ENCODE data around the gene EGF. TPM values are rescaled to one million over a fixed set of nuclear protein-coding genes. Genes with fewer than 3 reads are reported as not detected.
"Not testable (repeated sequence)": the region's sequence is repeated elsewhere in the genome, so short reads cannot be mapped to it uniquely, and the experiment has no call there.

EGF gene
- total RNA-seq (9.4 TPM), polyA plus RNA-seq (ENCODE audit: insufficient read depth in 1 of 8, insufficient read length in 8 of 8, low replicate concordance in 1 of 8) (10 to 100 TPM in 2 of 8 donors, 1 to 10 TPM in 6; 1.9 to 13.7 (median 5.9) TPM)
- long read RNA-seq, donor 1: 0 reads
- long read RNA-seq, donor 2: 0 reads
- long read RNA-seq, donor 3, partial matches to known transcripts: 0 of 1 reads
- long read RNA-seq, donor 3, other reads (novel, unspliced or antisense): 0 of 1 reads
- long read RNA-seq, donor 4: 0 reads
- long read RNA-seq, donor 5: 0 reads
- long read RNA-seq, donor 6: 0 reads
- long read RNA-seq, donor 7: 0 reads
- long read RNA-seq, donor 8: 0 reads
- long read RNA-seq, donor 9: 0 reads
- long read RNA-seq, donor 10: 0 reads
- long read RNA-seq, donor 11: 0 reads

- no peak within 1 kb of the TSS for H3K27ac ChIP-seq (ENCODE audit: low read length)
- no peaks in the 10 kb centered on the region for H3K27me3 ChIP-seq (ENCODE audit: control insufficient read depth, insufficient read depth, low read length)
- H3K4me3 ChIP-seq (ENCODE audit: low read length): no peak within 1 kb of the TSS
- no peaks in the 10 kb centered on the region for H3K36me3 ChIP-seq (ENCODE audit: control insufficient read depth, insufficient read depth, low read length)
- H3K4me1 ChIP-seq (ENCODE audit: control insufficient read depth, insufficient read depth, low read length): peaks cover 2% of the 10 kb centered on the region
- no peaks in the 10 kb centered on the region for H3K9me3 ChIP-seq (replicated peaks; ENCODE audit: control insufficient read depth, low read depth, low read length)
- peak; percentile 13 for DNase-seq
- WGBS (ENCODE audit: insufficient coverage): 55% methylated on average over 3 of the region's 9 CpGs
Observed at GRCh38 chr4:109912706-109913595, at the start of gene EGF. EGF (plus strand) TSS chr4:109912883; CDS start chr4:109913336, 453 bp downstream.

GRCh38 chr4:109864134-109864533, 48.5 kb upstream of the EGF start:
- Histone ChIP-seq H3K4me3 (ENCODE audit: low read length) (no peak overlapping the region), H3K27ac (ENCODE audit: low read length) (no peak overlapping the region), H3K36me3 (ENCODE audit: control insufficient read depth, insufficient read depth, low read length) (no peaks in the 10 kb centered on the region), H3K27me3 (ENCODE audit: control insufficient read depth, insufficient read depth, low read length) (no peaks in the 10 kb centered on the region), H3K9me3 (replicated peaks; ENCODE audit: control insufficient read depth, low read depth, low read length) (peaks cover 5% of the 10 kb centered on the region), H3K4me1 (ENCODE audit: control insufficient read depth, insufficient read depth, low read length) (no peaks in the 10 kb centered on the region)
- DNase-seq: no peak

GRCh38 chr4:109870061-109870460, 42.6 kb upstream of the EGF start:
- Histone ChIP-seq H3K9me3 (replicated peaks; ENCODE audit: control insufficient read depth, low read depth, low read length) (no peaks in the 10 kb centered on the region), H3K4me1 (ENCODE audit: control insufficient read depth, insufficient read depth, low read length) (no peaks in the 10 kb centered on the region), H3K4me3 (ENCODE audit: low read length) (no peak overlapping the region), H3K27ac (ENCODE audit: low read length) (no peak overlapping the region), H3K36me3 (ENCODE audit: control insufficient read depth, insufficient read depth, low read length) (no peaks in the 10 kb centered on the region), H3K27me3 (ENCODE audit: control insufficient read depth, insufficient read depth, low read length) (no peaks in the 10 kb centered on the region)
- no peak for DNase-seq
- no CpG with 5 or more reads among the region's 5 CpGs for WGBS (ENCODE audit: insufficient coverage)

GRCh38 chr4:109872065-109872464, 40.6 kb upstream of the EGF start:
- no peaks in the 10 kb centered on the region for H3K4me1 ChIP-seq (ENCODE audit: control insufficient read depth, insufficient read depth, low read length)
- no peak overlapping the region for H3K27ac ChIP-seq (ENCODE audit: low read length)
- 86% methylated on average over 1 of the region's 2 CpGs for WGBS (ENCODE audit: insufficient coverage)
- no peaks in the 10 kb centered on the region for H3K27me3 ChIP-seq (ENCODE audit: control insufficient read depth, insufficient read depth, low read length)
- no peaks in the 10 kb centered on the region for H3K36me3 ChIP-seq (ENCODE audit: control insufficient read depth, insufficient read depth, low read length)
- no peak for DNase-seq
- H3K9me3 ChIP-seq (replicated peaks; ENCODE audit: control insufficient read depth, low read depth, low read length): no peaks in the 10 kb centered on the region
- no peak overlapping the region for H3K4me3 ChIP-seq (ENCODE audit: low read length)

- no peak overlapping the region for H3K27ac ChIP-seq (ENCODE audit: low read length)
- 92% methylated on average over 4 of the region's 6 CpGs for WGBS (ENCODE audit: insufficient coverage)
Observed at GRCh38 chr4:109872950-109873656, 39.6 kb upstream of the EGF start.

GRCh38 chr4:109873791-109874514, 38.7 kb upstream of the EGF start:
- Histone ChIP-seq H3K27ac (ENCODE audit: low read length) (no peak overlapping the region), H3K4me1 (ENCODE audit: control insufficient read depth, insufficient read depth, low read length) (no peaks in the 10 kb centered on the region), H3K9me3 (replicated peaks; ENCODE audit: control insufficient read depth, low read depth, low read length) (no peaks in the 10 kb centered on the region), H3K27me3 (ENCODE audit: control insufficient read depth, insufficient read depth, low read length) (no peaks in the 10 kb centered on the region), H3K36me3 (ENCODE audit: control insufficient read depth, insufficient read depth, low read length) (no peaks in the 10 kb centered on the region), H3K4me3 (ENCODE audit: low read length) (no peak overlapping the region)
- DNase-seq: no peak
- WGBS (ENCODE audit: insufficient coverage): 55% methylated on average over 5 of the region's 11 CpGs

More at GRCh38 chr4:109872950-109873656, 39.6 kb upstream of the EGF start:
- no peak for DNase-seq
- Histone ChIP-seq H3K4me3 (ENCODE audit: low read length) (no peak overlapping the region), H3K36me3 (ENCODE audit: control insufficient read depth, insufficient read depth, low read length) (no peaks in the 10 kb centered on the region), H3K27me3 (ENCODE audit: control insufficient read depth, insufficient read depth, low read length) (no peaks in the 10 kb centered on the region), H3K4me1 (ENCODE audit: control insufficient read depth, insufficient read depth, low read length) (no peaks in the 10 kb centered on the region), H3K9me3 (replicated peaks; ENCODE audit: control insufficient read depth, low read depth, low read length) (no peaks in the 10 kb centered on the region)

- H3K4me1 ChIP-seq (ENCODE audit: control insufficient read depth, insufficient read depth, low read length): no peaks in the 10 kb centered on the region
- H3K36me3 ChIP-seq (ENCODE audit: control insufficient read depth, insufficient read depth, low read length): no peaks in the 10 kb centered on the region
- WGBS (ENCODE audit: insufficient coverage): 63% methylated on average over 1 of the region's 1 CpG
- no peaks in the 10 kb centered on the region for H3K9me3 ChIP-seq (replicated peaks; ENCODE audit: control insufficient read depth, low read depth, low read length)
- H3K27ac ChIP-seq (ENCODE audit: low read length): no peak overlapping the region
- no peak overlapping the region for H3K4me3 ChIP-seq (ENCODE audit: low read length)
- H3K27me3 ChIP-seq (ENCODE audit: control insufficient read depth, insufficient read depth, low read length): peaks cover under 1% of the 10 kb centered on the region
- no peak for DNase-seq
Observed at GRCh38 chr4:109875106-109875505, 37.6 kb upstream of the EGF start.

- no CpG with 5 or more reads among the region's 2 CpGs for WGBS (ENCODE audit: insufficient coverage)
- not testable (repeated sequence) for H3K4me3 ChIP-seq (ENCODE audit: low read length); DNase-seq; H3K4me1 ChIP-seq (ENCODE audit: control insufficient read depth, insufficient read depth, low read length); H3K36me3 ChIP-seq (ENCODE audit: control insufficient read depth, insufficient read depth, low read length); H3K27ac ChIP-seq (ENCODE audit: low read length); H3K27me3 ChIP-seq (ENCODE audit: control insufficient read depth, insufficient read depth, low read length); H3K9me3 ChIP-seq (replicated peaks; ENCODE audit: control insufficient read depth, low read depth, low read length)
Observed at GRCh38 chr4:109875553-109875952, 37.1 kb upstream of the EGF start.

- H3K36me3 ChIP-seq (ENCODE audit: control insufficient read depth, insufficient read depth, low read length): no peaks in the 10 kb centered on the region
- H3K27ac ChIP-seq (ENCODE audit: low read length): no peak overlapping the region
- H3K4me3 ChIP-seq (ENCODE audit: low read length): no peak overlapping the region
- H3K4me1 ChIP-seq (ENCODE audit: control insufficient read depth, insufficient read depth, low read length): no peaks in the 10 kb centered on the region
- peaks cover 3% of the 10 kb centered on the region for H3K27me3 ChIP-seq (ENCODE audit: control insufficient read depth, insufficient read depth, low read length)
- no CpG with 5 or more reads among the region's 2 CpGs for WGBS (ENCODE audit: insufficient coverage)
- no peaks in the 10 kb centered on the region for H3K9me3 ChIP-seq (replicated peaks; ENCODE audit: control insufficient read depth, low read depth, low read length)
- no peak for DNase-seq
Observed at GRCh38 chr4:109876634-109877265, 35.9 kb upstream of the EGF start.

All from muscle of leg (tissue), 16 donors.